K562 (cell line): ENCODE results near the gene SPDYE6. TPM values are rescaled to one million over a fixed set of nuclear protein-coding genes. Genes with fewer than 3 reads are reported as not detected.
A peak's percentile ranks its signal among the peaks of the same experiment; 100 is the strongest.

Experiments
- ATAC-seq: fragments of 200-7000 bp; cut with Tn5 transposase; 3 replicates; pipeline ENCODE4 v1.9.1; 2020; ENCODE audit warnings: moderate library complexity
- BruUV-seq: library from RNA; stranded (reverse); fragments of 400-500 nt; replicated peaks from 2 replicates; lab custom pipeline; 2021; lab: Mats Ljungman, UMichigan
- CTCF ChIA-PET: fragments of 300-600 bp; formaldehyde crosslinking; extraction: SDS; loops from one replicate; lab custom pipeline; 2021; ENCODE audit warnings: low intra/inter-chr PET ratio; lab: Yijun Ruan, JAX
- POLR2A ChIA-PET: fragments of 300-600, 350-650 bp; sonication (Branson Sonifier 250); formaldehyde crosslinking; extraction: SDS; loops from one replicate; lab custom pipeline; 2021; ENCODE audit warnings: antibody characterized with exemption, inconsistent platforms; lab: Yijun Ruan, JAX
- DNase-seq, 4 experiments: peaks; one replicate each; pipeline versions ENCODE4 v3.0.0 to v3.0.0-alpha.2; 2011 to 2018; ENCODE audit warnings: low spot score in 3 of 4, mixed read lengths in 3 of 4; ENCODE audit errors: extremely low read depth in 1 of 4
- FAIRE-seq: peaks from 2 replicates; lab custom pipeline; 2011; peaks lifted over from hg19 to GRCh38; lab: Jason Lieb, UNC
- H2AFZ ChIP-seq: 2 replicates; pipeline ENCODE4 v1.6.0; 2011; ENCODE audit warnings: low read depth, low read length, control low read depth, inconsistent platforms
- H3K27ac ChIP-seq: fragments of 200-600 bp; 3 replicates; pipeline ENCODE4 v1.8.0; 2011; ENCODE audit warnings: low read depth, mild to moderate bottlenecking, control low read depth, inconsistent platforms, low read length, moderate library complexity, mixed read lengths; ENCODE audit errors: extremely low read depth
- H3K27me3 ChIP-seq, 2 experiments: fragments of 300-600 bp in 1 of 2; 2 replicates in 1 of 2; 3 replicates in 1 of 2; pipeline versions ENCODE4 v1.6.0 to v1.8.0; 2011; ENCODE audit warnings: inconsistent platforms in 2 of 2, low read length in 2 of 2, mild to moderate bottlenecking in 1 of 2, mixed read lengths in 1 of 2, moderate library complexity in 1 of 2; ENCODE audit not compliant: control insufficient read depth in 2 of 2, insufficient read depth in 2 of 2
- H3K36me3 ChIP-seq: fragments of 300-600 bp; 3 replicates; pipeline ENCODE4 v1.8.0; 2011; ENCODE audit warnings: mild to moderate bottlenecking, low read length, inconsistent platforms; ENCODE audit not compliant: control insufficient read depth, insufficient read depth
- H3K4me1 ChIP-seq, 2 experiments: fragments of 200-600 bp in 1 of 2; replicated peaks in 1 of 2; 2 replicates in 1 of 2; 3 replicates in 1 of 2; pipeline versions ENCODE4 v1.5.1 to v1.8.0; 2011; ENCODE audit warnings: inconsistent platforms in 2 of 2, low read length in 2 of 2, mild to moderate bottlenecking in 1 of 2, mixed read lengths in 1 of 2, moderate library complexity in 1 of 2; ENCODE audit not compliant: control insufficient read depth in 2 of 2, insufficient read depth in 2 of 2
- H3K4me2 ChIP-seq: 2 replicates; pipeline ENCODE4 v1.6.1; 2011; ENCODE audit warnings: low read length, control low read depth, inconsistent platforms, mixed read lengths; ENCODE audit not compliant: insufficient read depth
- H3K4me3 ChIP-seq: fragments of 200-600 bp; sonication (generic), shearing (Covaris generic); 2 replicates; pipeline ENCODE4 v1.5.1; 2016; ENCODE audit warnings: control low read depth, inconsistent platforms
- H3K79me2 ChIP-seq: fragments of 200-600 bp; 3 replicates; pipeline ENCODE4 v1.8.0; 2011; ENCODE audit warnings: low read length, inconsistent platforms; ENCODE audit not compliant: control insufficient read depth, insufficient read depth
- H3K9ac ChIP-seq, 2 experiments: 2 replicates each; pipeline versions ENCODE4 v1.6.0 to v1.6.1; 2011; ENCODE audit warnings: low read depth in 2 of 2, low read length in 2 of 2, control low read depth in 1 of 2, inconsistent platforms in 1 of 2, mild to moderate bottlenecking in 1 of 2, mixed read lengths in 1 of 2; ENCODE audit not compliant: insufficient read depth in 1 of 2
- H3K9me1 ChIP-seq: one replicate; pipeline ENCODE4 v1.6.0; 2011; ENCODE audit warnings: inconsistent platforms, mild to moderate bottlenecking, low read length, moderate library complexity; ENCODE audit not compliant: control insufficient read depth, insufficient read depth
- H3K9me3 ChIP-seq: replicated peaks from 2 replicates; pipeline ENCODE4 v1.5.1; 2011; ENCODE audit warnings: low read depth, low read length, inconsistent platforms; ENCODE audit not compliant: control insufficient read depth, insufficient read depth
- H4K20me1 ChIP-seq: replicated peaks from 2 replicates; pipeline ENCODE4 v1.6.1; 2011; ENCODE audit warnings: low read length, inconsistent platforms, mixed read lengths; ENCODE audit not compliant: control insufficient read depth, insufficient read depth
- CTCF ChIP-seq, 3 experiments: IDR thresholded peaks in 2 of 3; conservative IDR thresholded peaks in 1 of 3; 2 replicates each; pipeline ENCODE4 v1.5.1; 2011 to 2012; ENCODE audit warnings: low read length in 3 of 3, mild to moderate bottlenecking in 3 of 3, control low read depth in 2 of 3, improper control_type of control experiment in 1 of 3, inconsistent platforms in 1 of 3, low read depth in 1 of 3, mixed read lengths in 1 of 3, moderate library complexity in 1 of 3; ENCODE audit not compliant: insufficient read depth in 2 of 3
- EGR1 ChIP-seq: fragments of 450-650 bp; conservative IDR thresholded peaks from 2 replicates; pipeline ENCODE4 v1.6.1; 2017; ENCODE audit warnings: mild to moderate bottlenecking
- HBP1 ChIP-seq: fragments of 450-650 bp; formaldehyde crosslinking; IDR thresholded peaks from 2 replicates; pipeline ENCODE4 v1.4.0; 2022; ENCODE audit warnings: missing genetic modification characterization
- NFIC ChIP-seq: fragments of 450-650 bp; IDR thresholded peaks from 2 replicates; pipeline ENCODE4 v1.6.1; 2017; ENCODE audit warnings: mild to moderate bottlenecking, inconsistent platforms
- STAT5B ChIP-seq: fragments of 250-450 bp; sonication (Bioruptor Pico); IDR thresholded peaks from 2 replicates; pipeline ENCODE4 v1.8.0; 2021; ENCODE audit warnings: mild to moderate bottlenecking, inconsistent platforms
- WGBS: fragments of 100-300 bp; shearing (Covaris generic); methylation state at CpG from one replicate; pipeline ENCODE4 v1.1.6; 2016; ENCODE audit warnings: low coverage, mixed read lengths; ENCODE audit not compliant: insufficient coverage; ENCODE audit errors: missing lambda C conversion rate; 5-methylcytosine and 5-hydroxymethylcytosine counted together
- in situ Hi-C: fragments of 300-500 bp; cut with MboI; formaldehyde crosslinking; loops from 4 replicates; pipeline ENCODE4 v1.15.0; 2018; ENCODE audit warnings: inconsistent platforms, mixed read lengths
- intact Hi-C: fragments of 100-400 bp; cut with micrococcal nuclease; formaldehyde crosslinking; loops from 2 replicates; pipeline ENCODE4 v1.14.2; 2022
- polyA plus RNA-seq, 8 experiments: library from polyadenylated mRNA; depleted of rRNA in 4 of 8; stranded (reverse) in 5 of 8; unstranded in 3 of 8; fragments of >200 nt; fragmentation: Nextera tagmentation in 2 of 8; fragmentation: Illumina TruSeq in 1 of 8; extraction: Ambion mirVana in 2 of 8; extraction: Trizol in 1 of 8; gene quantifications; 2 replicates each; pipeline versions ENCODE4 v1.2.1 to v1.2.3, GENCODE V29; 2011 to 2014; ENCODE audit warnings: inconsistent platforms in 1 of 8, missing spikeins in 1 of 8
- total RNA-seq, 7 experiments: library from RNA; depleted of rRNA in 6 of 7; stranded (reverse); fragments of >200 nt in 6 of 7; fragmentation: Illumina TruSeq in 2 of 7; extraction: Trizol in 2 of 7; gene quantifications; 2 replicates each; pipeline versions ENCODE4 v1.2.1 to v1.2.3, GENCODE V29; 2011 to 2021; ENCODE audit warnings: low replicate concordance in 1 of 7
- TF ChIP-seq, protein P1 (sequence below): sonication (generic); formaldehyde crosslinking; IDR thresholded peaks from 2 replicates; pipeline ENCODE4 v1.8.0; 2022; ENCODE audit warnings: missing genetic modification reagents, mild to moderate bottlenecking, moderate library complexity, borderline replicate concordance

Gene SPDYE6
- total and polyA plus RNA-seq, 9 of the 15 experiments (the other 6 are each of a cell fraction or from before 2014, with no cell fraction given) = 0.24 to 0.35 TPM; not detected in 7

DNA sequence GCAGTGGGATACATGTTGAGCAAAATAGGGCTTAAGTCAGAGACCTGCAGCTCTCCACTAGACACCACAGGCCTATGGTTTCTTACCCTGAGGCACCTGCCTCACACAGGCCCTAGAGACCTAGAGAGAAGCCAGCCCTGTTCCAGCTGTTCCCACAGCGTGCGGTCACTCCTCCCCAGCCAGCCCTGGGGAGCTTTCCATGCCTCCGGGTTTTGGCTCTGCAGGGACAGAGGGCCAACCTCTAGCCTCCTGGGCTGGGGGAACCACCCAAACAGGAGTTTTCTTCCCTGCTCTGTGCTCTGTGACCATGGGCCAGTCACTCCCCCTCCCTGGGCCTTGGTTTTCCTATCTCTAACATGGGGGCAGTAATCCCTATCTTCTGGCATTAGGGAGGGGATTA, 36.6 kb downstream of the SPDYE6 start:
- intact Hi-C loops = loop anchor here (5.0 kb wide), 1 partner anchor 73 kb away; no protein-coding TSS in a partner anchor
- no peak for ATAC-seq
- TF ChIP-seq STAT5B = no peak
- TF ChIP-seq, protein P1, sequence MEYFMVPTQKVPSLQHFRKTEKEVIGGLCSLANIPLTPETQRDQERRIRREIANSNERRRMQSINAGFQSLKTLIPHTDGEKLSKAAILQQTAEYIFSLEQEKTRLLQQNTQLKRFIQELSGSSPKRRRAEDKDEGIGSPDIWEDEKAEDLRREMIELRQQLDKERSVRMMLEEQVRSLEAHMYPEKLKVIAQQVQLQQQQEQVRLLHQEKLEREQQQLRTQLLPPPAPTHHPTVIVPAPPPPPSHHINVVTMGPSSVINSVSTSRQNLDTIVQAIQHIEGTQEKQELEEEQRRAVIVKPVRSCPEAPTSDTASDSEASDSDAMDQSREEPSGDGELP = peak; percentile 30; the same call in 1 of the 2 replicates
- no peak overlapping the region for H3K9ac ChIP-seq
- ChIA-PET POLR2A (interaction anchor here (0.7 to 1.5 kb wide), 2 partner anchors 9 to 26 kb away, joined by 3 to 7 read pairs; no protein-coding TSS in a partner anchor), CTCF (no interaction called here)
- H4K20me1 ChIP-seq = 0 out of 2 replicates have a peak, but pooled peaks cover 10% of the 10 kb centered on the region
- no peak overlapping the region for H2AFZ ChIP-seq
- no peak overlapping the region for H3K4me3 ChIP-seq
- H3K36me3 ChIP-seq = no peaks in the 10 kb centered on the region
- H3K9me3 ChIP-seq = no peaks in the 10 kb centered on the region
- H3K4me1 ChIP-seq = peaks cover 0 to 28% of the 10 kb centered on the region in 2 experiments; a peak in 3 of 5 replicates
- H3K79me2 ChIP-seq = no peaks in the 10 kb centered on the region
- no peak overlapping the region for H3K4me2 ChIP-seq
- no peak overlapping the region for H3K27ac ChIP-seq
- peaks cover 45 to 81% of the 10 kb centered on the region in 2 experiments for H3K27me3 ChIP-seq
- no peak for DNase-seq
- no peak for FAIRE-seq
- H3K9me1 ChIP-seq = no peaks in the 10 kb centered on the region
- no TSS peak for BruUV-seq
- 3% methylated on average over 3 of the region's 3 CpGs for WGBS
- in situ Hi-C loops = loop anchor here (5.0 to 25.0 kb wide), 2 partner anchors 32 to 343 kb away; partner anchors contain the start of genes POLR2J2, SH2B2 and SPDYE2B

DNA sequence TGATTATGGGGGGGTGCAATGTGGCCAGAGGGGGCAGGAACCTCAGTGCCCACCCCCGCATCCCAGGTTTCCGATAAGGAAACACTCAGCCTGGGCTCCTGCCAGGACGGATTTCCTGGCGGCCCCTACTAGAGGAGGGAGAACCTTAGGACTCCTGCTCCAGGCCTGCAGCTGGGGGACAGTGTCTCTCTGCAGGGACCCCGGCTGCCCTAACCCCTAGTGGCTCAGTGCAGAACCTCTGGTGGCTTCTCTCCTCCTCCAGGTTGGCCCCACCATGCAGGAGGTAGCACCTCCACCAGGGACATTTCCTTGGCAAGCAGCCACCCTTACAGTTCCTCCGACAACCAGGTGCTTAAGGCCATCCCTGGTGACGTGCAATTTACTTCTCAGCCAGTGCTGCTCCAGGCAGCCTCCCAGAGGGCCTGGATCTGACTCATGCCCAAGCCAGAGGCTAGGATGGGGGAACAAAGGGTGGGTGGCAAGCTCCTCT, 37.7 kb downstream of the SPDYE6 start:
- ChIA-PET CTCF (no interaction called here), POLR2A (interaction anchor here (0.9 to 1.5 kb wide), 2 partner anchors 8 to 9 kb away, joined by 3 to 7 read pairs; no protein-coding TSS in a partner anchor)
- no peak overlapping the region for H2AFZ ChIP-seq
- H3K27ac ChIP-seq = no peak overlapping the region
- TF ChIP-seq CTCF (IDR thresholded peaks at IDR 0.05 in 2 of 3, conservative IDR thresholded peaks at IDR 0.05 in 1 of 3; ENCODE audit: insufficient read depth in 2 of 3, low read depth in 1 of 3, low read length in 3 of 3) (peak in 1 of 3 experiments; percentile 43; a peak in 2 of 6 replicates), EGR1 (peak; percentile 58), NFIC (peak; percentile 57), HBP1 (no peak)
- no peaks in the 10 kb centered on the region for H3K36me3 ChIP-seq
- H3K79me2 ChIP-seq = no peaks in the 10 kb centered on the region
- H3K9ac ChIP-seq = no peak overlapping the region
- in situ Hi-C loops = loop anchor here (25.0 kb wide), 1 partner anchor 344 kb away; the partner anchor contains the start of genes POLR2J2 and SPDYE2B
- no peaks in the 10 kb centered on the region for H3K9me3 ChIP-seq
- no peak overlapping the region for H3K4me3 ChIP-seq
- H3K4me1 ChIP-seq = peaks cover 0 to 35% of the 10 kb centered on the region in 2 experiments; a peak in 3 of 5 replicates
- BruUV-seq = no TSS peak
- DNase-seq (peak; percentile 23 to 46 (median 38)), FAIRE-seq (no peak), ATAC-seq (peak; percentile 52)
- H3K4me2 ChIP-seq = no peak overlapping the region
- 0 out of 2 replicates have a peak, but pooled peaks cover 10% of the 10 kb centered on the region for H4K20me1 ChIP-seq
- no peaks in the 10 kb centered on the region for H3K9me1 ChIP-seq
- WGBS = 6% methylated on average over 7 of the region's 7 CpGs
- peaks cover 53 to 84% of the 10 kb centered on the region in 2 experiments for H3K27me3 ChIP-seq
- intact Hi-C loops = no loop called here
